Muscle of leg (tissue), 11 donors: Measurements from ENCODE around the gene SI. TPM values are rescaled to one million over a fixed set of nuclear protein-coding genes. Genes with fewer than 3 reads are reported as not detected.
"Not testable (repeated sequence)": the region's sequence is repeated elsewhere in the genome, so short reads cannot be mapped to it uniquely, and the experiment has no call there.

Experiments used
- DNase-seq: peaks from one replicate; pipeline ENCODE4 v3.0.0; 2013
- H3K27ac ChIP-seq: one replicate; pipeline ENCODE4 v1.5.1; 2013; ENCODE audit warnings: mild to moderate bottlenecking, low read length, control low read depth
- H3K27me3 ChIP-seq: one replicate; pipeline ENCODE4 v1.6.1; 2013; ENCODE audit warnings: low read length; ENCODE audit not compliant: control insufficient read depth, insufficient read depth
- H3K36me3 ChIP-seq: one replicate; pipeline ENCODE4 v1.6.1; 2013; ENCODE audit warnings: low read length; ENCODE audit not compliant: control insufficient read depth, insufficient read depth
- H3K4me1 ChIP-seq: one replicate; pipeline ENCODE4 v1.6.1; 2013; ENCODE audit warnings: low read length; ENCODE audit not compliant: control insufficient read depth, insufficient read depth
- H3K4me3 ChIP-seq: one replicate; pipeline ENCODE4 v1.5.1; 2013; ENCODE audit warnings: low read length, control low read depth
- H3K9me3 ChIP-seq: replicated peaks from 2 replicates; pipeline ENCODE4 v1.6.1; 2013; ENCODE audit warnings: low read depth, low read length; ENCODE audit not compliant: control insufficient read depth
- WGBS: methylation state at CpG from one replicate; pipeline ENCODE4 v1.1.5; 2013; ENCODE audit warnings: missing lambda C conversion rate; ENCODE audit not compliant: insufficient coverage; 5-methylcytosine and 5-hydroxymethylcytosine counted together
- polyA plus RNA-seq, 8 donors: library from polyadenylated mRNA; unstranded; fragments of 120-200 nt; gene quantifications; one replicate each; pipeline versions ENCODE4 v1.2.1 to v1.2.3, GENCODE V29; 2013; ENCODE audit warnings: inconsistent platforms in 1 of 8, low replicate concordance in 1 of 8; ENCODE audit not compliant: insufficient read length in 8 of 8, insufficient read depth in 1 of 8
- total RNA-seq: library from RNA; stranded (reverse); fragments of 120-200 nt; gene quantifications from one replicate; pipeline ENCODE4 v1.2.4, GENCODE V29; 2013

SI gene
- total and polyA plus RNA-seq, 9 donors = 0.10 to 27.6 (median 0.11) TPM; not detected in 4

GRCh38 chr3:164984947-164985346 lies 93.3 kb downstream of the SI start:
- DNase-seq = no peak
- H3K27me3 ChIP-seq = no peaks in the 10 kb centered on the region
- no peaks in the 10 kb centered on the region for H3K36me3 ChIP-seq
- H3K4me1 ChIP-seq = no peaks in the 10 kb centered on the region
- no peak overlapping the region for H3K27ac ChIP-seq
- no peaks in the 10 kb centered on the region for H3K9me3 ChIP-seq
- no peak overlapping the region for H3K4me3 ChIP-seq
- WGBS = no CpG with 5 or more reads among the region's 1 CpG

GRCh38 chr3:164962610-164963009 lies 115.7 kb downstream of the SI start:
- no peaks in the 10 kb centered on the region for H3K27me3 ChIP-seq
- no peaks in the 10 kb centered on the region for H3K9me3 ChIP-seq
- H3K27ac ChIP-seq = no peak overlapping the region
- no peaks in the 10 kb centered on the region for H3K4me1 ChIP-seq
- DNase-seq = no peak
- H3K4me3 ChIP-seq = no peak overlapping the region
- 77% methylated on average over 6 of the region's 6 CpGs for WGBS
- no peaks in the 10 kb centered on the region for H3K36me3 ChIP-seq

- no peak for DNase-seq
- H3K4me3 ChIP-seq = no peak overlapping the region
- H3K36me3 ChIP-seq = no peaks in the 10 kb centered on the region
- WGBS = 75% methylated on average over 1 of the region's 3 CpGs
- no peak overlapping the region for H3K27ac ChIP-seq
- no peaks in the 10 kb centered on the region for H3K27me3 ChIP-seq
- no peaks in the 10 kb centered on the region for H3K9me3 ChIP-seq
- H3K4me1 ChIP-seq = no peaks in the 10 kb centered on the region
These were observed 125.3 kb downstream of the SI start for GRCh38 chr3:164952966-164953365.

- not testable (repeated sequence) for H3K27me3 ChIP-seq, H3K4me3 ChIP-seq, DNase-seq, H3K36me3 ChIP-seq, H3K4me1 ChIP-seq, H3K27ac ChIP-seq, H3K9me3 ChIP-seq
- no CpG with 5 or more reads among the region's 7 CpGs for WGBS
These were observed 126.9 kb downstream of the SI start for GRCh38 chr3:164951403-164951802.

- Histone ChIP-seq H3K4me3 (no peak overlapping the region), H3K27me3 (no peaks in the 10 kb centered on the region), H3K9me3 (no peaks in the 10 kb centered on the region), H3K27ac (no peak overlapping the region), H3K36me3 (no peaks in the 10 kb centered on the region), H3K4me1 (no peaks in the 10 kb centered on the region)
- no peak for DNase-seq
- no CpG with 5 or more reads among the region's 1 CpG for WGBS
These were observed 137.6 kb downstream of the SI start for GRCh38 chr3:164940745-164941144.

GRCh38 chr3:164929642-164930041 lies 148.7 kb downstream of the SI start:
- Histone ChIP-seq H3K27me3 (no peaks in the 10 kb centered on the region), H3K9me3 (peaks cover 10% of the 10 kb centered on the region), H3K36me3 (no peaks in the 10 kb centered on the region), H3K4me1 (no peaks in the 10 kb centered on the region), H3K4me3 (no peak overlapping the region), H3K27ac (no peak overlapping the region)
- DNase-seq = no peak
- WGBS = no CpG with 5 or more reads among the region's 2 CpGs

Other genes with a start within 250 kb of the SI start
- gene SLITRK3, start 117.9 kb upstream of the SI start, total RNA-seq = 0.27 TPM
- 1 to 10 TPM in 4 of 8 donors, under 1 TPM in 4; 0.61 to 3.5 (median 1.0) TPM for gene SLITRK3, start 117.9 kb upstream of the SI start, polyA plus RNA-seq